GM12878 (cell line): Measurements from ENCODE around the gene IRGQ. TPM values are rescaled to one million over a fixed set of nuclear protein-coding genes. Genes with fewer than 3 reads are reported as not detected.

Source experiments
- ATAC-seq: fragments of 200-7000 bp; cut with Tn5 transposase; 3 replicates; pipeline ENCODE4 v1.9.1; 2020; ENCODE audit warnings: mild to moderate bottlenecking, moderate library complexity
- BruUV-seq: library from RNA; stranded (reverse); fragments of 400-500 nt; replicated peaks from 2 replicates; lab custom pipeline; 2021; lab: Mats Ljungman, UMichigan
- CTCF ChIA-PET: fragments of 300-600 bp; sonication (Branson Sonifier 250); formaldehyde crosslinking; extraction: SDS; loops from one replicate; lab custom pipeline; 2021; ENCODE audit warnings: inconsistent platforms; lab: Yijun Ruan, JAX
- POLR2A ChIA-PET: fragments of 350-600 bp; formaldehyde crosslinking; extraction: SDS; loops from one replicate; lab custom pipeline; 2021; ENCODE audit warnings: inconsistent platforms; lab: Charles Lee
- RAD21 ChIA-PET: fragments of 300-600 bp; sonication (Branson Sonifier 250); formaldehyde crosslinking; loops from one replicate; lab custom pipeline; 2023; ENCODE audit warnings: antibody characterized with exemption; ENCODE audit not compliant: unreplicated experiment; lab: Charles Lee
- SMC1A ChIA-PET: fragments of 300-600 bp; sonication (Branson Sonifier 250); formaldehyde crosslinking; loops from one replicate; lab custom pipeline; 2023; ENCODE audit not compliant: unreplicated experiment, uncharacterized antibody; lab: Charles Lee
- DNase-seq: peaks from one replicate; pipeline ENCODE4 v3.0.0-alpha.2; 2011; ENCODE audit warnings: low read depth, low spot score
- FAIRE-seq: peaks from 3 replicates; lab custom pipeline; 2011; peaks lifted over from hg19 to GRCh38; lab: Jason Lieb, UNC
- H2AFZ ChIP-seq: 2 replicates; pipeline ENCODE4 v1.6.0; 2011; ENCODE audit warnings: low read depth, low read length, control low read depth; ENCODE audit not compliant: control insufficient read depth
- H3K27ac ChIP-seq: 2 replicates; pipeline ENCODE4 v1.5.1; 2011; ENCODE audit warnings: control low read depth; ENCODE audit not compliant: control insufficient read depth, insufficient read depth
- H3K27me3 ChIP-seq, 2 experiments: replicated peaks in 1 of 2; 2 replicates each; pipeline versions ENCODE4 v1.6.0 to v1.6.1; 2011; ENCODE audit warnings: low read length in 1 of 2; ENCODE audit not compliant: control insufficient read depth in 2 of 2, insufficient read depth in 2 of 2
- H3K36me3 ChIP-seq, 2 experiments: 2 replicates each; pipeline ENCODE4 v1.5.1; 2011; ENCODE audit warnings: low read length in 1 of 2; ENCODE audit not compliant: control insufficient read depth in 2 of 2, insufficient read depth in 2 of 2
- H3K4me1 ChIP-seq: 2 replicates; pipeline ENCODE4 v1.6.1; 2011; ENCODE audit warnings: mild to moderate bottlenecking, low read length, moderate library complexity, mixed read lengths; ENCODE audit not compliant: control insufficient read depth, insufficient read depth
- H3K4me2 ChIP-seq: 2 replicates; pipeline ENCODE4 v1.6.0; 2011; ENCODE audit warnings: control low read depth; ENCODE audit not compliant: control insufficient read depth, insufficient read depth
- H3K4me3 ChIP-seq: fragments of 200-600 bp; sonication (generic); 2 replicates; pipeline ENCODE4 v1.5.1; 2016
- H3K79me2 ChIP-seq: 2 replicates; pipeline ENCODE4 v1.6.0; 2011; ENCODE audit warnings: low read length; ENCODE audit not compliant: control insufficient read depth, insufficient read depth
- H3K9ac ChIP-seq: 2 replicates; pipeline ENCODE4 v1.8.0; 2011; ENCODE audit warnings: low read length, control low read depth, mixed read lengths; ENCODE audit not compliant: control insufficient read depth, insufficient read depth
- H3K9me3 ChIP-seq: replicated peaks from 3 replicates; pipeline ENCODE4 v1.5.1; 2011; ENCODE audit warnings: mild to moderate bottlenecking, low read length; ENCODE audit not compliant: control insufficient read depth, insufficient read depth
- H4K20me1 ChIP-seq: 2 replicates; pipeline ENCODE4 v1.6.0; 2011; ENCODE audit not compliant: control insufficient read depth, insufficient read depth
- ASH2L ChIP-seq: fragments of 300-600, 200-600 bp; sonication (generic); IDR thresholded peaks from 2 replicates; pipeline ENCODE4 v1.6.1; 2017; ENCODE audit warnings: low read depth, mild to moderate bottlenecking, borderline replicate concordance
- BCL11A ChIP-seq: IDR thresholded peaks from 2 replicates; pipeline ENCODE4 v1.6.1; 2011; ENCODE audit warnings: low read depth, low read length
- CBX3 ChIP-seq: fragments of 200-600 bp; sonication (generic); IDR thresholded peaks from 2 replicates; pipeline ENCODE4 v1.6.1; 2016; ENCODE audit warnings: low read depth, borderline replicate concordance
- CHD1 ChIP-seq: IDR thresholded peaks from 2 replicates; pipeline ENCODE4 v1.6.1; 2012; ENCODE audit warnings: low read depth, low read length, improper control_type of control experiment
- CHD4 ChIP-seq: fragments of 200-600 bp; sonication (generic); IDR thresholded peaks from 2 replicates; pipeline ENCODE4 v1.6.1; 2016; ENCODE audit warnings: mild to moderate bottlenecking
- EP300 ChIP-seq, 2 experiments: fragments of 150-350 bp in 1 of 2; IDR thresholded peaks; 2 replicates each; pipeline ENCODE4 v1.6.1; 2011 to 2012; ENCODE audit warnings: low read depth in 2 of 2, low read length in 2 of 2, borderline replicate concordance in 1 of 2, improper control_type of control experiment in 1 of 2, inconsistent platforms in 1 of 2; ENCODE audit not compliant: control insufficient read depth in 1 of 2
- EZH2 ChIP-seq: IDR thresholded peaks from 2 replicates; pipeline ENCODE4 v1.6.1; 2012; ENCODE audit warnings: low read depth, mild to moderate bottlenecking, control low read depth, inconsistent platforms, low read length, borderline replicate concordance; ENCODE audit not compliant: control insufficient read depth
- HDAC2 ChIP-seq: fragments of 200-600 bp; sonication (generic); IDR thresholded peaks from 2 replicates; pipeline ENCODE4 v1.6.1; 2017
- HDAC6 ChIP-seq: fragments of 200-600 bp; sonication (generic); IDR thresholded peaks from one replicate; pipeline ENCODE4 v1.8.0; 2017; ENCODE audit warnings: antibody characterized with exemption; ENCODE audit not compliant: unreplicated experiment
- JUND ChIP-seq: IDR thresholded peaks from 2 replicates; pipeline ENCODE4 v1.6.1; 2012; ENCODE audit warnings: low read depth, mild to moderate bottlenecking, low read length, improper control_type of control experiment, moderate library complexity
- KDM1A ChIP-seq: fragments of 200-600 bp; sonication (generic); IDR thresholded peaks from 2 replicates; pipeline ENCODE4 v1.6.1; 2016; ENCODE audit warnings: borderline replicate concordance
- KLF5 ChIP-seq: fragments of 450-650 bp; IDR thresholded peaks from 2 replicates; pipeline ENCODE4 v1.6.1; 2014; ENCODE audit warnings: mild to moderate bottlenecking; ENCODE audit not compliant: partially characterized antibody
- MTA3 ChIP-seq: IDR thresholded peaks from 2 replicates; pipeline ENCODE4 v1.6.1; 2012; ENCODE audit warnings: low read length, inconsistent platforms, borderline replicate concordance
- NR2F1 ChIP-seq: fragments of 450-650 bp; conservative IDR thresholded peaks from 2 replicates; pipeline ENCODE4 v1.6.1; 2017; ENCODE audit warnings: mild to moderate bottlenecking
- RCOR1 ChIP-seq: conservative IDR thresholded peaks from 2 replicates; pipeline ENCODE4 v1.6.1; 2012; ENCODE audit warnings: low read depth, low read length, improper control_type of control experiment
- RELA ChIP-seq: fragments of 450-650 bp; IDR thresholded peaks from 2 replicates; pipeline ENCODE4 v1.8.0; 2014; ENCODE audit warnings: borderline replicate concordance; ENCODE audit not compliant: partially characterized antibody
- RFX5 ChIP-seq: IDR thresholded peaks from 2 replicates; pipeline ENCODE4 v1.6.1; 2011; ENCODE audit warnings: low read depth, low read length, improper control_type of control experiment
- SREBF1 ChIP-seq: IDR thresholded peaks from 2 replicates; pipeline ENCODE4 v1.6.1; 2012; ENCODE audit warnings: mild to moderate bottlenecking, low read length
- TBL1XR1 ChIP-seq: IDR thresholded peaks from 2 replicates; pipeline ENCODE4 v1.6.1; 2012; ENCODE audit warnings: low read depth, low read length, improper control_type of control experiment
- TCF12 ChIP-seq: IDR thresholded peaks from 2 replicates; pipeline ENCODE4 v1.6.1; 2011; ENCODE audit warnings: low read depth, mild to moderate bottlenecking, low read length
- ZNF384 ChIP-seq: IDR thresholded peaks from 2 replicates; pipeline ENCODE4 v1.6.1; 2012; ENCODE audit warnings: low read depth, mild to moderate bottlenecking, low read length, improper control_type of control experiment, borderline replicate concordance
- WGBS: methylation state at CpG from one replicate; pipeline ENCODE4 v1.1.6; 2016; ENCODE audit warnings: low lambda C conversion rate; ENCODE audit not compliant: insufficient replicate concordance, insufficient coverage; ENCODE audit errors: missing lambda C conversion rate; 5-methylcytosine and 5-hydroxymethylcytosine counted together
- in situ Hi-C: fragments of 300-500 bp; cut with MboI; formaldehyde crosslinking; loops from 9 replicates; pipeline ENCODE4 v1.14.3; 2018; ENCODE audit warnings: mixed read lengths
- intact Hi-C: fragments of 100-400 bp; cut with micrococcal nuclease; formaldehyde crosslinking; loops from one replicate; pipeline ENCODE4 v1.14.2; 2022; ENCODE audit not compliant: unreplicated experiment
- polyA plus RNA-seq, 11 experiments: library from polyadenylated mRNA; depleted of rRNA in 4 of 11; unstranded in 6 of 11; stranded (reverse) in 5 of 11; fragments of >200 nt; fragmentation: Nextera tagmentation in 4 of 11; fragmentation: Illumina TruSeq in 1 of 11; extraction: Ambion mirVana in 4 of 11; extraction: Trizol in 1 of 11; gene quantifications; 1 replicate in 1 of 11; 2 replicates in 10 of 11; pipeline versions ENCODE4 v1.2.1 to v1.2.3, GENCODE V29; 2011 to 2016; ENCODE audit warnings: inconsistent platforms in 2 of 11, missing spikeins in 2 of 11, low read depth in 1 of 11
- total RNA-seq, 4 experiments: library from RNA; depleted of rRNA in 3 of 4; stranded (reverse); fragments of >200 nt in 3 of 4; fragmentation: Illumina TruSeq in 1 of 4; extraction: Trizol in 1 of 4; gene quantifications; 2 replicates each; pipeline versions ENCODE4 v1.2.1 to v1.2.3, GENCODE V29; 2013 to 2021
- TF ChIP-seq, protein P1 (sequence below): IDR thresholded peaks from 2 replicates; pipeline ENCODE4 v1.6.1; 2012; ENCODE audit warnings: mild to moderate bottlenecking, low read depth, low read length

Gene IRGQ
- total and polyA plus RNA-seq, 10 of the 15 experiments (the other 5 are each of a cell fraction or from before 2014, with no cell fraction given), result 3.3 to 20.8 (median 9.0) TPM

- TF ChIP-seq, protein P1, sequence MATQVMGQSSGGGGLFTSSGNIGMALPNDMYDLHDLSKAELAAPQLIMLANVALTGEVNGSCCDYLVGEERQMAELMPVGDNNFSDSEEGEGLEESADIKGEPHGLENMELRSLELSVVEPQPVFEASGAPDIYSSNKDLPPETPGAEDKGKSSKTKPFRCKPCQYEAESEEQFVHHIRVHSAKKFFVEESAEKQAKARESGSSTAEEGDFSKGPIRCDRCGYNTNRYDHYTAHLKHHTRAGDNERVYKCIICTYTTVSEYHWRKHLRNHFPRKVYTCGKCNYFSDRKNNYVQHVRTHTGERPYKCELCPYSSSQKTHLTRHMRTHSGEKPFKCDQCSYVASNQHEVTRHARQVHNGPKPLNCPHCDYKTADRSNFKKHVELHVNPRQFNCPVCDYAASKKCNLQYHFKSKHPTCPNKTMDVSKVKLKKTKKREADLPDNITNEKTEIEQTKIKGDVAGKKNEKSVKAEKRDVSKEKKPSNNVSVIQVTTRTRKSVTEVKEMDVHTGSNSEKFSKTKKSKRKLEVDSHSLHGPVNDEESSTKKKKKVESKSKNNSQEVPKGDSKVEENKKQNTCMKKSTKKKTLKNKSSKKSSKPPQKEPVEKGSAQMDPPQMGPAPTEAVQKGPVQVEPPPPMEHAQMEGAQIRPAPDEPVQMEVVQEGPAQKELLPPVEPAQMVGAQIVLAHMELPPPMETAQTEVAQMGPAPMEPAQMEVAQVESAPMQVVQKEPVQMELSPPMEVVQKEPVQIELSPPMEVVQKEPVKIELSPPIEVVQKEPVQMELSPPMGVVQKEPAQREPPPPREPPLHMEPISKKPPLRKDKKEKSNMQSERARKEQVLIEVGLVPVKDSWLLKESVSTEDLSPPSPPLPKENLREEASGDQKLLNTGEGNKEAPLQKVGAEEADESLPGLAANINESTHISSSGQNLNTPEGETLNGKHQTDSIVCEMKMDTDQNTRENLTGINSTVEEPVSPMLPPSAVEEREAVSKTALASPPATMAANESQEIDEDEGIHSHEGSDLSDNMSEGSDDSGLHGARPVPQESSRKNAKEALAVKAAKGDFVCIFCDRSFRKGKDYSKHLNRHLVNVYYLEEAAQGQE, result no peak
- TF ChIP-seq HDAC2 (no peak), RFX5 (no peak), KLF5 (no peak)
- TF ChIP-seq, all 136 proteins: peak for 0
These were observed 26.3 kb downstream of the IRGQ start (continued) for GRCh38 chr19:43569657-43570056.

GRCh38 chr19:43564800-43565199 is 31.1 kb downstream of the IRGQ start:
- no peaks in the 10 kb centered on the region for H3K79me2 ChIP-seq
- in situ Hi-C loops, result no loop called here
- WGBS, result 90% methylated on average over 9 of the region's 9 CpGs

More at GRCh38 chr19:43564800-43565199, 31.1 kb downstream of the IRGQ start:
- H3K27ac ChIP-seq, result no peak overlapping the region
- H3K36me3 ChIP-seq, result peaks cover 0 to 1% of the 10 kb centered on the region in 2 experiments; a peak in 1 of 4 replicates
- no peak overlapping the region for H3K9ac ChIP-seq
- no peaks in the 10 kb centered on the region for H4K20me1 ChIP-seq
- no peaks in the 10 kb centered on the region for H3K9me3 ChIP-seq
- no TSS peak for BruUV-seq
- ATAC-seq (no peak), DNase-seq (no peak), FAIRE-seq (no peak)
- H3K4me3 ChIP-seq, result no peak overlapping the region
- peaks cover 12% of the 10 kb centered on the region for H3K4me1 ChIP-seq
- ChIA-PET POLR2A (interaction anchor here (0.5 to 1.7 kb wide), 3 partner anchors 10 to 223 kb away, joined by 3 to 6 read pairs (median 3); partner anchors contain the start of gene XRCC1), RAD21 (interaction anchor here (0.9 to 1.0 kb wide), 2 partner anchors 10 to 31 kb away, joined by 3 read pairs; partner anchors contain the start of genes IRGQ, PINLYP, XRCC1 and ZNF576), SMC1A (interaction anchor here (1.0 to 1.7 kb wide), 2 partner anchors 10 to 30 kb away, joined by 3 to 5 read pairs; no protein-coding TSS in a partner anchor), CTCF (interaction anchor here (1.4 to 1.8 kb wide), 2 partner anchors 9 to 10 kb away, joined by 4 to 14 read pairs; no protein-coding TSS in a partner anchor)
- H3K4me2 ChIP-seq, result no peak overlapping the region
- no peak for TF ChIP-seq ASH2L
- no peak for TF ChIP-seq KLF5
- TF ChIP-seq CHD1, result no peak
- no peak for TF ChIP-seq CBX3
- TF ChIP-seq KDM1A, result no peak
- TF ChIP-seq RELA, result no peak
- no peak for TF ChIP-seq JUND
- TF ChIP-seq EP300 (IDR thresholded peaks at IDR 0.05; ENCODE audit: borderline replicate concordance in 1 of 2, control insufficient read depth in 1 of 2, low read depth in 2 of 2, low read length in 2 of 2), result no peak
- TF ChIP-seq TCF12, result no peak
- no peak for TF ChIP-seq TBL1XR1
- TF ChIP-seq CHD4, result no peak
- TF ChIP-seq BCL11A, result no peak
- no peak for TF ChIP-seq NR2F1
- no peak for TF ChIP-seq ZNF384
- no peak for TF ChIP-seq SREBF1
- no peak for TF ChIP-seq HDAC6
- TF ChIP-seq MTA3, result no peak
- no peak for TF ChIP-seq RCOR1
- no peak for TF ChIP-seq EZH2
- H3K27me3 ChIP-seq, result no peaks in the 10 kb centered on the region
- H2AFZ ChIP-seq, result no peak overlapping the region
- intact Hi-C loops, result no loop called here
